ENCODE data around the gene NUCB2.

Gene NUCB2

DNA sequence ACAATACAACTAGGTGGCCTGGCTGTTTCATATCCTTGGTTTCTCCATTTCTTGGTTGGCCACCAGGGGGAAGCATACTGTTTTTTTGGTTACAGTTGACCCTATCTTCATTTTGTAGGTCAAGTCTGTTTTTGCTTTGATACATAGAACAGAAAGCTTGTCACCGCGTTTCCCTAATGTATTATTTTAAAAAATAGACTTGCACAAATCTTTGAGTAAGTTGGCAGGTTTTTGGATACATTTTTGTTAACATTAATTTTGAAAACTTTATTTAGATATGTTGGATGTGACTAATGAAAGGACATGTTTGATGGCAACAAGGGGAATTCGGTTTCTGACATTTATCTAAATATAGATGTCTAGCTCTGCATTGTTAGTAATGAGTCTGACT, 78.1 kb downstream of the NUCB2 start:
- H3K27ac Mint-ChIP-seq, result no peak overlapping the region
- peaks cover 22% of the 10 kb centered on the region for H3K4me1 Mint-ChIP-seq
- H3K9me3 Mint-ChIP-seq, result peaks cover 12% of the 10 kb centered on the region
- H3K36me3 Mint-ChIP-seq (ENCODE audit: low read depth), result peaks cover 6% of the 10 kb centered on the region
- H3K27me3 Mint-ChIP-seq (ENCODE audit: low read depth), result peaks cover 46% of the 10 kb centered on the region
- peak overlapping the region; percentile 83 to 92 (median 89) for H3K4me3 Mint-ChIP-seq
- TF ChIP-seq, protein P1, sequence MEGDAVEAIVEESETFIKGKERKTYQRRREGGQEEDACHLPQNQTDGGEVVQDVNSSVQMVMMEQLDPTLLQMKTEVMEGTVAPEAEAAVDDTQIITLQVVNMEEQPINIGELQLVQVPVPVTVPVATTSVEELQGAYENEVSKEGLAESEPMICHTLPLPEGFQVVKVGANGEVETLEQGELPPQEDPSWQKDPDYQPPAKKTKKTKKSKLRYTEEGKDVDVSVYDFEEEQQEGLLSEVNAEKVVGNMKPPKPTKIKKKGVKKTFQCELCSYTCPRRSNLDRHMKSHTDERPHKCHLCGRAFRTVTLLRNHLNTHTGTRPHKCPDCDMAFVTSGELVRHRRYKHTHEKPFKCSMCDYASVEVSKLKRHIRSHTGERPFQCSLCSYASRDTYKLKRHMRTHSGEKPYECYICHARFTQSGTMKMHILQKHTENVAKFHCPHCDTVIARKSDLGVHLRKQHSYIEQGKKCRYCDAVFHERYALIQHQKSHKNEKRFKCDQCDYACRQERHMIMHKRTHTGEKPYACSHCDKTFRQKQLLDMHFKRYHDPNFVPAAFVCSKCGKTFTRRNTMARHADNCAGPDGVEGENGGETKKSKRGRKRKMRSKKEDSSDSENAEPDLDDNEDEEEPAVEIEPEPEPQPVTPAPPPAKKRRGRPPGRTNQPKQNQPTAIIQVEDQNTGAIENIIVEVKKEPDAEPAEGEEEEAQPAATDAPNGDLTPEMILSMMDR (IDR thresholded peaks at IDR 0.05; ENCODE audit: unreplicated experiment in 3 of 3), result peak; percentile 62 to 67 (median 62)

DNA sequence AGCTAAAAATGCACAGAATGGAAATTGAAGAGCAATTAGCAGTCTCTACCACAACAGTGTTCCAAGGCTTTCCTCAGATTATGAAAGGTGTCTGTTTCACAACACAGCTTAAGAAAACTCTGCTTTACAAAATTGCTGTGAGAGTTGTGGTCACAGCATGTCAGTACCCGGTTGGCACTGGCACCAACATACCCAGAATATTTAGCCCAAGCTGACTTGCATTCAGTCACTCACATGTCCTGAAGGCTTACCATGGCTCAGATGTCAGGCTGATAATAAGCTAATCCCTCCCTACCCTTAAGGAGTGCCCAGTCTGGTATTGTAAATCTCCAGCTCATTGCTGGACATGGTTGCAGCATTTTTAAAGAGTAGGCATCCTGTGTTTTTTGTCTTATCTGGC, 90.0 kb downstream of the NUCB2 start:
- Mint-ChIP-seq H3K9me3 (peaks cover 52% of the 10 kb centered on the region), H3K27me3 (ENCODE audit: low read depth) (peaks cover 4% of the 10 kb centered on the region), H3K27ac (no peak overlapping the region), H3K36me3 (ENCODE audit: low read depth) (peaks cover 42% of the 10 kb centered on the region), H3K4me1 (no peaks in the 10 kb centered on the region), H3K4me3 (no peak overlapping the region)
- TF ChIP-seq, protein P1 (IDR thresholded peaks at IDR 0.05; ENCODE audit: unreplicated experiment in 3 of 3), result no peak

DNA sequence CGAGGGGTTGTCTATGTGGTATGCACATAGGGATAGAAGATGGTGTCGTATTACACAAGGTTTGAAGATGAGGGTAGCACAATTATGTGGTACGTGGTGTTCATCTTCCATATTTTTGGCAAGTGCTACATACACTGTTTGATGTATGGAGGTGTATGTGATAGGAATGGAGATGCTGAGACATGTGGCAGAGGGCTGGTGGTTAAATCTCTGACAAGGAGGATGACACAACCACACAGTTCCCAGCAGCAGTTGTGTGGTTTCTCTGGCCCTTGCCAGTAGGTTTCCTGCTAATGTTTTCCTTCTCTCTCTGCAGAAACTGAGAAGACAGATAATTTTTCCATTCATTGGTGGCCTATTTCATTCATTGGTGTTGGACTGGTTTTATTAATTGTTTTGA, 92.0 kb downstream of the NUCB2 start:
- H3K36me3 Mint-ChIP-seq (ENCODE audit: low read depth), result peaks cover 55% of the 10 kb centered on the region
- no peak overlapping the region for H3K27ac Mint-ChIP-seq
- H3K4me3 Mint-ChIP-seq, result no peak overlapping the region
- peaks cover 4% of the 10 kb centered on the region for H3K27me3 Mint-ChIP-seq (ENCODE audit: low read depth)
- TF ChIP-seq, protein P1 (IDR thresholded peaks at IDR 0.05; ENCODE audit: unreplicated experiment in 3 of 3), result no peak
- no peaks in the 10 kb centered on the region for H3K4me1 Mint-ChIP-seq
- peaks cover 62% of the 10 kb centered on the region for H3K9me3 Mint-ChIP-seq

DNA sequence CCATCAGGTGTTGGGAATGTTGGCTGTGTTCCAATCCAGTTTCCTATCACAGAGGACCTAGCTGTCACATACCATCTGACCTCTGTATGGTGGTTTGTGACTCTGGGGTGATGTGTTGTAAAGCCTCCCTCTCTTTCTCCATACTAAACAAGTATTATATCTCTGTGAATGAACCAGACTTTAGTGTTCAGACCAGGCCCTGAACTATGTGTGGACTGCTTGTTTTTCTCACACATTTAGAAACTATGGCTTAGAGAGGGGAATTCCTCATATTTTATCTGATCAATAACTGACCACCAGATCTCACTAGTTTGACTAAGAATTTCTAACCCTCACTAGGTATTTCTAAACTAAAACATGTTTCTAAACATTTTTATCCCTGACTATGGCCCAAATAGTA, 92.6 kb downstream of the NUCB2 start:
- TF ChIP-seq, protein P1 (IDR thresholded peaks at IDR 0.05; ENCODE audit: unreplicated experiment in 3 of 3), result no peak
- Mint-ChIP-seq H3K36me3 (ENCODE audit: low read depth) (peaks cover 55% of the 10 kb centered on the region), H3K4me3 (no peak overlapping the region), H3K4me1 (no peaks in the 10 kb centered on the region), H3K27me3 (ENCODE audit: low read depth) (peaks cover 4% of the 10 kb centered on the region), H3K27ac (no peak overlapping the region), H3K9me3 (peaks cover 60% of the 10 kb centered on the region)

DNA sequence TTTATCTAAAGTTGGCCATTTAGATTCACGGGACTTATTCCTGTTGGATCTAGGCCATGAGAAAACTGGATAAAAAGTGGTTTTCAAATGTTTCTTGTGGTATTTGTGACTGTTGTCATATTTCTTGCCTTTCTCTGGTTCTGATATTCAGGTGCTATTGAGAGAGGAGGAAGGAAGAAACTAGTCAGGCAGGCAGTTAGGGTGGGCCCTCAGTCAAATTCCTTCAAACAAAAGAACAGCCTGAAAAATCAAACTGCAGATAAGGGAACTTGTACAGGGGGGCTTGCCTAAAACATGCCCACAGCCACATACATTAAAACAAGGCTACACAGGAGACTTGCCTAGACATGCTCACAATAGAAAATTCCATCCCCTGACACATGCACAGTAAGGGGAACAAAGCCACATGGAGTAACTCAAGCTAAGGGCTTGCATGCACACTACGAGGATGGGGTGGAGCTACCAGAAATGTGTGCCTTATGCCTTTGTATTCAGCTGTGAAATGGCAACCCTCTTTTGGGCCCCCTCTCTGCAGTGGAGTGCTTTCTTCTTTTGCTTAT, 93.2 kb downstream of the NUCB2 start:
- TF ChIP-seq, protein P1 (IDR thresholded peaks at IDR 0.05; ENCODE audit: unreplicated experiment in 3 of 3), result no peak
- Mint-ChIP-seq H3K9me3 (peaks cover 65% of the 10 kb centered on the region), H3K27ac (no peak overlapping the region), H3K27me3 (ENCODE audit: low read depth) (peaks cover 4% of the 10 kb centered on the region), H3K4me3 (no peak overlapping the region), H3K36me3 (ENCODE audit: low read depth) (peaks cover 59% of the 10 kb centered on the region), H3K4me1 (no peaks in the 10 kb centered on the region)

DNA sequence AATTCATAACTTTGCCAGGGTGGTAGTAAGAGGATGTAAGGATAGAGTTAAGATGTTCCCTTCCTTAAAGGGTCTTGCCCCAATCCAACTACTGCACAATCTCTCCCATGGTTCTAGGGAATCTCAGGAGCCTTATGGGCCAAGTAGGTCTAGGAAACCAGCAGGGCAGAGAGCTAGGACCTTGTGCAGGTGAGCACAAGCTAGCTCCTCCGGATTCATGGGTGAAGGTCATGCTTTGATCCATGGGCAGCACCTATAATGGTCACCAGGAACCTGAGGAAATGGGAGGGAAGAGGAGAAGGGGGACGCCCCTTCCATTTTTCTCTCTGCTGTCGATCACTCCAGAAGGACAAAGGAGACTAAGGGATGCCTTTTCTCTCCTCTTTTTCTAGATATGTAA, 95.1 kb downstream of the NUCB2 start:
- peaks cover 59% of the 10 kb centered on the region for H3K36me3 Mint-ChIP-seq (ENCODE audit: low read depth)
- no peak overlapping the region for H3K4me3 Mint-ChIP-seq
- H3K9me3 Mint-ChIP-seq, result peaks cover 70% of the 10 kb centered on the region
- no peaks in the 10 kb centered on the region for H3K4me1 Mint-ChIP-seq
- TF ChIP-seq, protein P1 (IDR thresholded peaks at IDR 0.05; ENCODE audit: unreplicated experiment in 3 of 3), result no peak
- no peak overlapping the region for H3K27ac Mint-ChIP-seq
- peaks cover 4% of the 10 kb centered on the region for H3K27me3 Mint-ChIP-seq (ENCODE audit: low read depth)

Data from nephron (organoid).